ENCODE data around the gene ADPRHL1. TPM values are rescaled to one million over a fixed set of nuclear protein-coding genes. Genes with fewer than 3 reads are reported as not detected.
A peak's percentile ranks its signal among the peaks of the same experiment; 100 is the strongest.

The ADPRHL1 gene
- total RNA-seq, 1 experiment from 2014 or later = 1.5 TPM

DNA sequence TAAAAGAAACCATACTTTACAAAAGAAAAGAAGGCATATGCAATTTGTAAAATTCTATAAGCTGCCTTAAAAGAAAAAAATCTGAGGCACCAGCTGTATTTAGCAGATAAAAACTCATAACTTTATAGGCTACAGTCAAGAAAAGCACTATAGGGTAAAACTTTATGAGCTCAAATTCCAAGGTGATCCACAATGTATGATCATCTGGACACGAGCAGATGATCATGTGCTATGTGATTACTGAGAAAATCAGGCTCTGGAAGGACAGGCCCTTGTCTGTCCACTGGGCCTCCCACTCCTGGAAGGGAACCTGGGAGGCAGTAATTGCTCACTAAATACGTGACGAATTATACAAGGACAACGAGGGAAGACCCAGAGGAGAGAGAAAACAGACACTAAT, 96.7 kb downstream of the ADPRHL1 start (continued):
- TF ChIP-seq, protein P1, sequence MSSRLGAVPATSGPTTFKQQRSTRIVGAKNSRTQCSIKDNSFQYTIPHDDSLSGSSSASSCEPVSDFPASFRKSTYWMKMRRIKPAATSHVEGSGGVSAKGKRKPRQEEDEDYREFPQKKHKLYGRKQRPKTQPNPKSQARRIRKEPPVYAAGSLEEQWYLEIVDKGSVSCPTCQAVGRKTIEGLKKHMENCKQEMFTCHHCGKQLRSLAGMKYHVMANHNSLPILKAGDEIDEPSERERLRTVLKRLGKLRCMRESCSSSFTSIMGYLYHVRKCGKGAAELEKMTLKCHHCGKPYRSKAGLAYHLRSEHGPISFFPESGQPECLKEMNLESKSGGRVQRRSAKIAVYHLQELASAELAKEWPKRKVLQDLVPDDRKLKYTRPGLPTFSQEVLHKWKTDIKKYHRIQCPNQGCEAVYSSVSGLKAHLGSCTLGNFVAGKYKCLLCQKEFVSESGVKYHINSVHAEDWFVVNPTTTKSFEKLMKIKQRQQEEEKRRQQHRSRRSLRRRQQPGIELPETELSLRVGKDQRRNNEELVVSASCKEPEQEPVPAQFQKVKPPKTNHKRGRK (CRISPR knock-in tag; IDR thresholded peaks at IDR 0.05; ENCODE audit: borderline replicate concordance) = no peak
- TF ChIP-seq, protein P2, sequence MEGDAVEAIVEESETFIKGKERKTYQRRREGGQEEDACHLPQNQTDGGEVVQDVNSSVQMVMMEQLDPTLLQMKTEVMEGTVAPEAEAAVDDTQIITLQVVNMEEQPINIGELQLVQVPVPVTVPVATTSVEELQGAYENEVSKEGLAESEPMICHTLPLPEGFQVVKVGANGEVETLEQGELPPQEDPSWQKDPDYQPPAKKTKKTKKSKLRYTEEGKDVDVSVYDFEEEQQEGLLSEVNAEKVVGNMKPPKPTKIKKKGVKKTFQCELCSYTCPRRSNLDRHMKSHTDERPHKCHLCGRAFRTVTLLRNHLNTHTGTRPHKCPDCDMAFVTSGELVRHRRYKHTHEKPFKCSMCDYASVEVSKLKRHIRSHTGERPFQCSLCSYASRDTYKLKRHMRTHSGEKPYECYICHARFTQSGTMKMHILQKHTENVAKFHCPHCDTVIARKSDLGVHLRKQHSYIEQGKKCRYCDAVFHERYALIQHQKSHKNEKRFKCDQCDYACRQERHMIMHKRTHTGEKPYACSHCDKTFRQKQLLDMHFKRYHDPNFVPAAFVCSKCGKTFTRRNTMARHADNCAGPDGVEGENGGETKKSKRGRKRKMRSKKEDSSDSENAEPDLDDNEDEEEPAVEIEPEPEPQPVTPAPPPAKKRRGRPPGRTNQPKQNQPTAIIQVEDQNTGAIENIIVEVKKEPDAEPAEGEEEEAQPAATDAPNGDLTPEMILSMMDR (IDR thresholded peaks at IDR 0.05) = no peak
- TF ChIP-seq, protein P3, sequence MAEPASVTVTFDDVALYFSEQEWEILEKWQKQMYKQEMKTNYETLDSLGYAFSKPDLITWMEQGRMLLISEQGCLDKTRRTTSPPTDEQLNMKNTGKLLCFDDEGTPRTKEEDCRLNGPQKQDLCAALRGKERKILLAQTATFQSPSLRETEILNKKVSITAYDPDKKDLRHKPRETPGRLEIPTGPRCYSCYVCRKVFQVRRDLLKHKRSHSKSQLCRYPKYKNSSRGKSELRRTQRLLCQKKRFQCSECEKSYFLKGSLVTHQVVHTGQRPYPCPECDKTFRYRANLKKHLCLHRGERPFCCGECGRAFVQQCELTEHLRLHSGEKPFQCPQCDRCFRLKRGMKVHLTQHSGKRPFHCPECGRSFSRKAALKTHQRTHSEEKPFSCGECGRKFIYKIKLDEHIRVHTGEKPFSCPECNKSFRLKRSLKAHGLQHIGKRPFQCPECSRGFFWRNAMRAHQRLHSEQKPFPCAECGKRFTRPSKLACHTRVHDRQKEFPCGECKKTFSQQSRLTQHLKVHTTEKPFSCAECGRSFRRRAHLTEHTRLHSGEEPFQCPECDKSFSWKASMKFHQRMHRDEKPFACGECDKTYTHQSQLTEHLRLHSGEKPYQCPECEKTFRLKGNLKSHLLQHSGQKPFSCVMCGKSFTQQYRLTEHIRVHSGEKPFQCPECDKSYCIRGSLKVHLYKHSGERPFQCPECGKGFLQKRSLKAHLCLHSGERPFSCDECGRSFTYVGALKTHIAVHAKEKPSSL (CRISPR knock-in tag; conservative IDR thresholded peaks at IDR 0.05) = no peak
- TF ChIP-seq, protein P4, sequence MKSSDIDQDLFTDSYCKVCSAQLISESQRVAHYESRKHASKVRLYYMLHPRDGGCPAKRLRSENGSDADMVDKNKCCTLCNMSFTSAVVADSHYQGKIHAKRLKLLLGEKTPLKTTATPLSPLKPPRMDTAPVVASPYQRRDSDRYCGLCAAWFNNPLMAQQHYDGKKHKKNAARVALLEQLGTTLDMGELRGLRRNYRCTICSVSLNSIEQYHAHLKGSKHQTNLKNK (CRISPR knock-in tag; IDR thresholded peaks at IDR 0.05) = no peak
- TF ChIP-seq JUN (CRISPR knock-in tag; IDR thresholded peaks at IDR 0.05) = no peak
- TF ChIP-seq MXD4 (CRISPR knock-in tag; IDR thresholded peaks at IDR 0.05; ENCODE audit: borderline replicate concordance) = no peak
- TF ChIP-seq ZNF317 (CRISPR knock-in tag; IDR thresholded peaks at IDR 0.05; ENCODE audit: borderline replicate concordance, low read depth) = no peak

DNA sequence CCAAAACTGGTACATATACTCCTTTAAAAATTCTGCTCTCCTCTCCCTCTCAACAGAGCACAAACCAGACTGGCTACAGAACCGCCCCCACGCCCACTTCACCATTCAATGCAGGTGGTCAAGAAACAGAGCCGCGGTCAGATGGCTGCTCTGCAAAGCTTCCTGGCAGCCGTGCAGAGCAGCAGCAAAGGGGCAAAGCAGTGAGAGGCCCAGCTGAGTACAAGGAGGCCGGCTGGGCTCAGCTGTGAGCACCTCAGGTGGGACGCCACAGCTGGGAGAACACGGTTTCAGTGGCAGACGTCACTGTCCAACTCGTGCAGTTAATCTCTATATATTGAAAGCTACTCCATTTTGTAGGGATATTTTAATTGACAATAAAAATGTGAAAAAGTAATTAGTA, 97.7 kb downstream of the ADPRHL1 start:
- POLR2A ChIA-PET = interaction anchor here (0.5 kb wide), 1 partner anchor 22 kb away, joined by 3 read pairs; no protein-coding TSS in a partner anchor
- DNase-seq (ENCODE audit: low spot score) (no peak), ATAC-seq (no peak)
- H3K27ac Mint-ChIP-seq = peak overlapping the region; percentile 82; the same call in 1 of the 2 replicates
- H3K36me3 Mint-ChIP-seq = peaks cover 48% of the 10 kb centered on the region
- H3K27me3 Mint-ChIP-seq (ENCODE audit: low read depth) = no peaks in the 10 kb centered on the region
- no peaks in the 10 kb centered on the region for H3K4me1 Mint-ChIP-seq
- H3K9me3 Mint-ChIP-seq = no peaks in the 10 kb centered on the region
- CTCF ChIA-PET = interaction anchor here (1.2 to 2.5 kb wide), 3 partner anchors 35 to 96 kb away, joined by 4 to 9 read pairs (median 6); no protein-coding TSS in a partner anchor
- TF ChIP-seq NR3C1 (CRISPR knock-in tag; conservative IDR thresholded peaks at IDR 0.05; ENCODE audit: low read depth) (no peak), FOXJ3 (CRISPR knock-in tag; IDR thresholded peaks at IDR 0.05; ENCODE audit: borderline replicate concordance) (no peak), TP53 (CRISPR knock-in tag; IDR thresholded peaks at IDR 0.05) (no peak), CBFB (CRISPR knock-in tag; IDR thresholded peaks at IDR 0.05; ENCODE audit: low read depth) (no peak)
- TF ChIP-seq, protein P3 (CRISPR knock-in tag; conservative IDR thresholded peaks at IDR 0.05) = no peak
- TF ChIP-seq, protein P1 (CRISPR knock-in tag; IDR thresholded peaks at IDR 0.05; ENCODE audit: borderline replicate concordance) = no peak
- H3K4me3 Mint-ChIP-seq = no peak overlapping the region
